GM12873 (cell line): ENCODE data around the gene TACR2.

Experiments
- TF ChIP-seq, protein P1 (sequence below): IDR thresholded peaks from 2 replicates; pipeline ENCODE4 v1.5.1; 2012; ENCODE audit warnings: low read depth, mild to moderate bottlenecking, moderate library complexity, low read length, control low read depth; ENCODE audit not compliant: insufficient read depth; ENCODE audit errors: missing control alignments

Gene TACR2

GRCh38 chr10:69446229-69446628 lies 29.5 kb upstream of the TACR2 start:
- TF ChIP-seq, protein P1, sequence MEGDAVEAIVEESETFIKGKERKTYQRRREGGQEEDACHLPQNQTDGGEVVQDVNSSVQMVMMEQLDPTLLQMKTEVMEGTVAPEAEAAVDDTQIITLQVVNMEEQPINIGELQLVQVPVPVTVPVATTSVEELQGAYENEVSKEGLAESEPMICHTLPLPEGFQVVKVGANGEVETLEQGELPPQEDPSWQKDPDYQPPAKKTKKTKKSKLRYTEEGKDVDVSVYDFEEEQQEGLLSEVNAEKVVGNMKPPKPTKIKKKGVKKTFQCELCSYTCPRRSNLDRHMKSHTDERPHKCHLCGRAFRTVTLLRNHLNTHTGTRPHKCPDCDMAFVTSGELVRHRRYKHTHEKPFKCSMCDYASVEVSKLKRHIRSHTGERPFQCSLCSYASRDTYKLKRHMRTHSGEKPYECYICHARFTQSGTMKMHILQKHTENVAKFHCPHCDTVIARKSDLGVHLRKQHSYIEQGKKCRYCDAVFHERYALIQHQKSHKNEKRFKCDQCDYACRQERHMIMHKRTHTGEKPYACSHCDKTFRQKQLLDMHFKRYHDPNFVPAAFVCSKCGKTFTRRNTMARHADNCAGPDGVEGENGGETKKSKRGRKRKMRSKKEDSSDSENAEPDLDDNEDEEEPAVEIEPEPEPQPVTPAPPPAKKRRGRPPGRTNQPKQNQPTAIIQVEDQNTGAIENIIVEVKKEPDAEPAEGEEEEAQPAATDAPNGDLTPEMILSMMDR = no peak

- TF ChIP-seq, protein P1 = no peak
Measured at GRCh38 chr10:69445041-69445440, 28.3 kb upstream of the TACR2 start.

DNA sequence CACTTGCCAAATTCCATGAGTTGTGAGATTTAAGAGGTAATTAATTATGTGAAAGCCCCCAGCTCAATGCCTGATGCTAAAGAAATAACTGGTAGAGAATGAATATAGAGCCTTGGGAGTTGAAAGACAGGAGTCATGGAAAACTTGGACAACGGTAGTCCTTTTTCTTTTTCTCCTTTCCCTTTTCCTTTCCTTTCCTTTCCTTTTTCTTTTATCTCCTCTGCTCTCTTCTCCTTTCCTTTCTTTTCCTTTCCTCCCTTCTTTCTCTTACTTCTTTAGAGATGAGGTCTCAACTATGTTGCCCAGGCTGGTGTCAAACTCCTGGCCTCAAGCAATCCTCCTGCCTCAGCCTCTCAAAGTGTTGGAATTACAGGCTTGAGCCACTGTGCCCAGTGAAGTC lies 26.6 kb upstream of the TACR2 start:
- TF ChIP-seq, protein P1 = no peak

GRCh38 chr10:69439813-69440506 lies 23.2 kb upstream of the TACR2 start:
- TF ChIP-seq, protein P1 = no peak

- TF ChIP-seq, protein P1 = no peak
Measured at GRCh38 chr10:69439350-69439739, 22.6 kb upstream of the TACR2 start.

DNA sequence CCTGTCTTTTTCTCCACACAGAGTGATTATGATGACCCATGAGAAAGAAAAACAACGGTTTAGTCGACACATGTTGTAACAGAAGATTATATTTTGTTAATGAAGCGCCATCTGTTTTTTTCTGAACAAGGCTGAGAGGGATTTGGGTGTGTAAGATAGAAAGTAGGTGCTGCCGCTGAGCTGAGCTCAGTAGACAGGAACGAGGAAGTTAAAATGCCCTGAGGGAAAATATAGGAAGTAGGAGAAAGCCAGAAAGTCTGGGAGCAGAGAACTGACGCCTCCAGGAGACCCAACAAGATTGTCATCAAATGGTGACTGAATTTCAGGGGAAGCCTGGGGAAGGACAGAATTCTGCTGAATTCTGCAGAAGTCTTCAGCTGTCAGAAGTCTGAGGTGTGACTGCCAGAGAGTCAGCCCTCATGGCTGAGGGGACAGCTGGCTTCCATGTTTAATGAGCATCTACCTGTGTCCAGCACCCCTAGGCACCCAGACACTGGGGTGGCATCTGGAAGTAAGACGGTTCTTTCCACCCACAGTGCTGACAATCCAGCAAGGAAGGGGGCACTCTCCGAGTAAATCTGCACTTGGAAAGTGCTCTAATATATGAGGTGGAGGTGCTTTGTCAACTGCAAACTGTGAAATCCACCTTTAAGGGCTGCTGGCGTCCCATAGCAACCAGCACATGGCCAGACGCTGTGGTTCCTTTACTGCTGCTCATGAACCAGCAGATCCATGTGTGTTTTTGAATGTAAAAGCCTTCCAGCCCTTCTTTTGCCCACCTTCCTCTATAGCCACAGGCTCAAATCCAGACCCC lies 22.0 kb upstream of the TACR2 start:
- TF ChIP-seq, protein P1 = no peak

GRCh38 chr10:69437321-69438259 lies 20.9 kb upstream of the TACR2 start:
- TF ChIP-seq, protein P1 = no peak
